HCT116 (cell line): Measurements from ENCODE around the gene PTOV1. TPM values are rescaled to one million over a fixed set of nuclear protein-coding genes. Genes with fewer than 3 reads are reported as not detected.

ENCODE experiments used
- ATAC-seq: fragments of 200-7000 bp; cut with Tn5 transposase; 2 replicates; pipeline ENCODE4 v1.9.1; 2020; ENCODE audit warnings: mild to moderate bottlenecking, moderate library complexity
- BruUV-seq: library from RNA; stranded (reverse); fragments of 400-500 nt; replicated peaks from 2 replicates; lab custom pipeline; 2021; lab: Mats Ljungman, UMichigan
- CTCF ChIA-PET: fragments of 300-600 bp; sonication (Branson Sonifier 250); formaldehyde crosslinking; loops from one replicate; lab custom pipeline; 2021; ENCODE audit warnings: antibody characterized with exemption; lab: Charles Lee
- POLR2A ChIA-PET: fragments of 300-600, 350-600 bp; sonication (Branson Sonifier 250); formaldehyde crosslinking; loops from one replicate; lab custom pipeline; 2021; ENCODE audit warnings: antibody characterized with exemption; lab: Charles Lee
- RAD21 ChIA-PET, 2 experiments: fragments of 300-600 bp; sonication (Branson Sonifier 250); formaldehyde crosslinking; loops; one replicate each; lab custom pipeline; 2023; ENCODE audit warnings: low total read pairs in 2 of 2; ENCODE audit not compliant: uncharacterized antibody in 2 of 2, unreplicated experiment in 2 of 2, low non-redundant PET in 1 of 2; lab: Charles Lee
- DNase-seq: peaks from one replicate; pipeline ENCODE4 v3.0.0-alpha.2; 2010; ENCODE audit warnings: low read depth, low spot score
- H2AFZ ChIP-seq: fragments of 200-600 bp; shearing (Covaris generic), sonication (generic); 2 replicates; pipeline ENCODE4 v1.6.1; 2017; ENCODE audit warnings: low read depth, mixed run types, mixed read lengths, antibody characterized with exemption, low read length; ENCODE audit not compliant: poor library complexity, severe bottlenecking
- H3K27ac ChIP-seq: 2 replicates; pipeline ENCODE4 v1.5.1; 2012; ENCODE audit warnings: low read depth, low read length
- H3K27me3 ChIP-seq: fragments of 200-600 bp; sonication (generic); 2 replicates; pipeline ENCODE4 v1.6.1; 2016; ENCODE audit warnings: mixed run types, low read length, mixed read lengths; ENCODE audit not compliant: insufficient read depth
- H3K36me3 ChIP-seq, 2 experiments: fragments of 200-500 bp in 1 of 2; fragments of 200-600 bp in 1 of 2; sonication (Bioruptor generic) in 1 of 2; sonication (generic) in 1 of 2; 2 replicates each; pipeline versions ENCODE4 v1.5.1 to v1.6.1; 2014 to 2016; ENCODE audit warnings: low read length in 2 of 2, inconsistent platforms in 1 of 2, mixed read lengths in 1 of 2, mixed run types in 1 of 2; ENCODE audit not compliant: insufficient read depth in 2 of 2, control insufficient read depth in 1 of 2
- H3K4me1 ChIP-seq, 2 experiments: fragments of 200-600 bp in 1 of 2; sonication (generic) in 1 of 2; 2 replicates each; pipeline versions ENCODE4 v1.5.1 to v1.6.1; 2012 to 2017; ENCODE audit warnings: low read length in 2 of 2, inconsistent platforms in 1 of 2, mild to moderate bottlenecking in 1 of 2, mixed read lengths in 1 of 2, mixed run types in 1 of 2, moderate library complexity in 1 of 2; ENCODE audit not compliant: insufficient read depth in 2 of 2, control insufficient read depth in 1 of 2
- H3K4me2 ChIP-seq: fragments of 200-600 bp; sonication (generic); 2 replicates; pipeline ENCODE4 v1.6.1; 2017; ENCODE audit warnings: mixed run types, low read length, mixed read lengths
- H3K4me3 ChIP-seq, 2 experiments: fragments of 200-600 bp in 1 of 2; sonication (generic) in 1 of 2; replicated peaks in 1 of 2; 2 replicates each; pipeline ENCODE4 v1.5.1; 2011 to 2016; ENCODE audit warnings: low read length in 2 of 2, control low read depth in 1 of 2, low read depth in 1 of 2, mild to moderate bottlenecking in 1 of 2, mixed read lengths in 1 of 2, mixed run types in 1 of 2
- H3K79me2 ChIP-seq: fragments of 200-600 bp; sonication (generic); 2 replicates; pipeline ENCODE4 v1.6.1; 2017; ENCODE audit warnings: mild to moderate bottlenecking, mixed run types, low read length, moderate library complexity, mixed read lengths; ENCODE audit not compliant: insufficient read depth
- H3K9ac ChIP-seq: fragments of 200-600 bp; sonication (generic); 2 replicates; pipeline ENCODE4 v1.6.1; 2016; ENCODE audit warnings: low read length, mixed read lengths
- H3K9me2 ChIP-seq: fragments of 200-600 bp; sonication (generic), shearing (Covaris generic); 2 replicates; pipeline ENCODE4 v1.6.1; 2017; ENCODE audit warnings: mixed run types, mild to moderate bottlenecking, moderate library complexity; ENCODE audit not compliant: insufficient read depth
- H3K9me3 ChIP-seq, 2 experiments: fragments of 200-500 bp in 1 of 2; fragments of 200-600 bp in 1 of 2; sonication (Bioruptor generic) in 1 of 2; sonication (generic) in 1 of 2; 2 replicates each; pipeline ENCODE4 v1.6.1; 2014 to 2017; ENCODE audit warnings: low read length in 2 of 2, mixed read lengths in 2 of 2, inconsistent platforms in 1 of 2, low read depth in 1 of 2, mild to moderate bottlenecking in 1 of 2, mixed run types in 1 of 2, moderate library complexity in 1 of 2; ENCODE audit not compliant: control insufficient read depth in 1 of 2, insufficient read depth in 1 of 2
- H4K20me1 ChIP-seq: fragments of 200-600 bp; sonication (generic), shearing (Covaris generic); 2 replicates; pipeline ENCODE4 v1.6.1; 2017; ENCODE audit warnings: mixed run types, mild to moderate bottlenecking, moderate library complexity; ENCODE audit not compliant: insufficient read depth
- CBX3 ChIP-seq: IDR thresholded peaks from 2 replicates; pipeline ENCODE4 v1.6.1; 2012; ENCODE audit warnings: low read depth
- CEBPB ChIP-seq: IDR thresholded peaks from 2 replicates; pipeline ENCODE4 v1.6.1; 2012; ENCODE audit warnings: low read depth
- EGR1 ChIP-seq: IDR thresholded peaks from 2 replicates; pipeline ENCODE4 v1.6.1; 2012; ENCODE audit warnings: low read depth
- ELF1 ChIP-seq: IDR thresholded peaks from 2 replicates; pipeline ENCODE4 v1.6.1; 2012; ENCODE audit warnings: low read depth, borderline replicate concordance
- EZH2 ChIP-seq: fragments of 200-600 bp; sonication (generic); IDR thresholded peaks from 2 replicates; pipeline ENCODE4 v1.6.1; 2017; ENCODE audit warnings: antibody characterized with exemption, mixed run types
- EZH2phosphoT487 ChIP-seq: fragments of 200-600 bp; IDR thresholded peaks from 2 replicates; pipeline ENCODE4 v1.6.1; 2018; ENCODE audit warnings: antibody characterized with exemption, borderline replicate concordance
- JUND ChIP-seq: IDR thresholded peaks from 2 replicates; pipeline ENCODE4 v1.6.1; 2012
- MAX ChIP-seq: IDR thresholded peaks from 2 replicates; pipeline ENCODE4 v1.6.1; 2012
- POLR2A ChIP-seq: IDR thresholded peaks from 2 replicates; pipeline ENCODE4 v1.7.0; 2011; ENCODE audit warnings: borderline replicate concordance; ENCODE audit not compliant: insufficient read depth, insufficient read length; ENCODE audit errors: extremely low read depth
- POLR2AphosphoS5 ChIP-seq: IDR thresholded peaks from 2 replicates; pipeline ENCODE4 v1.6.1; 2011; ENCODE audit warnings: mild to moderate bottlenecking, low read depth, low read length, moderate library complexity
- REST ChIP-seq: IDR thresholded peaks from 2 replicates; pipeline ENCODE4 v1.6.1; 2012; ENCODE audit warnings: low read depth
- SIN3A ChIP-seq: IDR thresholded peaks from 2 replicates; pipeline ENCODE4 v1.6.1; 2012; ENCODE audit warnings: low read depth
- SP1 ChIP-seq: IDR thresholded peaks from 2 replicates; pipeline ENCODE4 v1.6.1; 2012; ENCODE audit warnings: low read depth
- SRF ChIP-seq: IDR thresholded peaks from 2 replicates; pipeline ENCODE4 v1.6.1; 2012; ENCODE audit warnings: low read depth
- YY1 ChIP-seq: IDR thresholded peaks from 2 replicates; pipeline ENCODE4 v1.6.1; 2011; ENCODE audit warnings: low read length, low read depth, moderate library complexity, mild to moderate bottlenecking; ENCODE audit not compliant: insufficient replicate concordance; ENCODE audit errors: extremely low read depth
- ZBTB33 ChIP-seq: IDR thresholded peaks from 2 replicates; pipeline ENCODE4 v1.6.1; 2011; ENCODE audit warnings: mild to moderate bottlenecking, low read length, moderate library complexity; ENCODE audit not compliant: insufficient replicate concordance; ENCODE audit errors: extremely low read depth
- ZFX ChIP-seq: fragments of 450-650 bp; IDR thresholded peaks from 2 replicates; pipeline ENCODE4 v1.6.1; 2017
- ZNF274 ChIP-seq: fragments of 200-500 bp; sonication (Bioruptor generic); IDR thresholded peaks from 2 replicates; pipeline ENCODE4 v1.6.1; 2014; ENCODE audit warnings: mild to moderate bottlenecking, low read depth, low read length, inconsistent platforms
- intact Hi-C: fragments of 100-400 bp; cut with micrococcal nuclease; formaldehyde crosslinking; loops from 2 replicates; pipeline ENCODE4 v1.10.0; 2022
- total RNA-seq: library from RNA; stranded (reverse); gene quantifications from one replicate; pipeline ENCODE4 v1.2.1, GENCODE V29; 2021; ENCODE audit not compliant: unreplicated experiment

Gene PTOV1
- total RNA-seq, 1 experiment from 2014 or later, result 236 TPM

- no peak overlapping the region for H3K4me3 ChIP-seq
- ChIA-PET RAD21 (interaction anchor here in 1 of 2 experiments (0.6 kb wide), 1 partner anchor 18 kb away, joined by 3 read pairs; no protein-coding TSS in a partner anchor), CTCF (no interaction called here), POLR2A (no interaction called here)
- H3K79me2 ChIP-seq, result no peaks in the 10 kb centered on the region
- H3K4me1 ChIP-seq, result peaks cover 6 to 24% of the 10 kb centered on the region in 2 experiments
- no peak overlapping the region for H2AFZ ChIP-seq
- no peak overlapping the region for H3K9ac ChIP-seq
- intact Hi-C loops, result no loop called here
- no peaks in the 10 kb centered on the region for H3K27me3 ChIP-seq
- H3K9me3 ChIP-seq, result no peaks in the 10 kb centered on the region
- H3K9me2 ChIP-seq, result no peaks in the 10 kb centered on the region
- TF ChIP-seq EZH2phosphoT487 (no peak), SIN3A (no peak), JUND (no peak), SRF (no peak), REST (no peak), ZNF274 (no peak), ELF1 (no peak), EZH2 (no peak), YY1 (no peak), POLR2AphosphoS5 (no peak), POLR2A (no peak), EGR1 (no peak), CEBPB (no peak), CBX3 (no peak), SP1 (no peak), ZFX (no peak), ZBTB33 (no peak), MAX (no peak)
- no peaks in the 10 kb centered on the region for H3K36me3 ChIP-seq
- no peak for ATAC-seq
- no peak for DNase-seq
- H4K20me1 ChIP-seq, result no peaks in the 10 kb centered on the region
- BruUV-seq, result no TSS peak
- no peak overlapping the region for H3K4me2 ChIP-seq
- H3K27ac ChIP-seq, result no peak overlapping the region
Observed at GRCh38 chr19:49889038-49889686, 38.2 kb downstream of the PTOV1 start.
